Measurements from ENCODE around the gene TMEM263. TPM values are rescaled to one million over a fixed set of nuclear protein-coding genes. Genes with fewer than 3 reads are reported as not detected.

TMEM263 gene
- total and polyA plus RNA-seq, 2 of the 13 experiments (the other 11 are each of a cell fraction or from before 2014, with no cell fraction given) = 25.9 to 58.6 TPM

GRCh38 chr12:106954462-106955376 lies 988 bp upstream of the TMEM263 start (continued):
- TF ChIP-seq ZNF460 (CRISPR knock-in tag; IDR thresholded peaks at IDR 0.05; ENCODE audit: borderline replicate concordance) (no peak), MIER2 (CRISPR knock-in tag; IDR thresholded peaks at IDR 0.05) (0 out of 2 replicates have a peak, but pooled peaks have one; percentile 13), ZNF232 (CRISPR knock-in tag; IDR thresholded peaks at IDR 0.05; ENCODE audit: borderline replicate concordance) (peak; percentile 71; the same call in 1 of the 2 replicates), ZNF20 (CRISPR knock-in tag; IDR thresholded peaks at IDR 0.05) (peak; percentile 80; the same call in 1 of the 2 replicates), ZNF501 (CRISPR knock-in tag; IDR thresholded peaks at IDR 0.05) (peak; percentile 4; the same call in 1 of the 2 replicates), ELK4 (CRISPR knock-in tag; IDR thresholded peaks at IDR 0.05; ENCODE audit: borderline replicate concordance) (no peak), ZBTB38 (CRISPR knock-in tag; IDR thresholded peaks at IDR 0.05) (peak; percentile 99), SETDB1 (CRISPR knock-in tag; IDR thresholded peaks at IDR 0.05; ENCODE audit: borderline replicate concordance) (0 out of 2 replicates have a peak, but pooled peaks have one; percentile 22), ZNF562 (CRISPR knock-in tag; IDR thresholded peaks at IDR 0.05; ENCODE audit: borderline replicate concordance) (0 out of 2 replicates have a peak, but pooled peaks have one; percentile 38), MAFK (conservative IDR thresholded peaks at IDR 0.05 in 1 of 2, IDR thresholded peaks at IDR 0.05 in 1 of 2; ENCODE audit: low read length in 2 of 2) (0 out of 4 replicates have a peak, but pooled peaks of 1 of the 2 experiments have one; percentile 13), CREB1 (IDR thresholded peaks at IDR 0.05) (no peak), CREB1 (CRISPR knock-in tag; IDR thresholded peaks at IDR 0.05) (peak; percentile 52; the same call in 1 of the 2 replicates), ZNF225 (CRISPR knock-in tag; IDR thresholded peaks at IDR 0.05) (0 out of 2 replicates have a peak, but pooled peaks have one; percentile 21), ZNF121 (CRISPR knock-in tag; IDR thresholded peaks at IDR 0.05) (0 out of 2 replicates have a peak, but pooled peaks have one; percentile 18), HNF1B (CRISPR knock-in tag; IDR thresholded peaks at IDR 0.05) (no peak)
- TF ChIP-seq, protein P1, sequence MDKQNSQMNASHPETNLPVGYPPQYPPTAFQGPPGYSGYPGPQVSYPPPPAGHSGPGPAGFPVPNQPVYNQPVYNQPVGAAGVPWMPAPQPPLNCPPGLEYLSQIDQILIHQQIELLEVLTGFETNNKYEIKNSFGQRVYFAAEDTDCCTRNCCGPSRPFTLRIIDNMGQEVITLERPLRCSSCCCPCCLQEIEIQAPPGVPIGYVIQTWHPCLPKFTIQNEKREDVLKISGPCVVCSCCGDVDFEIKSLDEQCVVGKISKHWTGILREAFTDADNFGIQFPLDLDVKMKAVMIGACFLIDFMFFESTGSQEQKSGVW (CRISPR knock-in tag; IDR thresholded peaks at IDR 0.05; ENCODE audit: borderline replicate concordance) = no peak
- TF ChIP-seq, protein P2, sequence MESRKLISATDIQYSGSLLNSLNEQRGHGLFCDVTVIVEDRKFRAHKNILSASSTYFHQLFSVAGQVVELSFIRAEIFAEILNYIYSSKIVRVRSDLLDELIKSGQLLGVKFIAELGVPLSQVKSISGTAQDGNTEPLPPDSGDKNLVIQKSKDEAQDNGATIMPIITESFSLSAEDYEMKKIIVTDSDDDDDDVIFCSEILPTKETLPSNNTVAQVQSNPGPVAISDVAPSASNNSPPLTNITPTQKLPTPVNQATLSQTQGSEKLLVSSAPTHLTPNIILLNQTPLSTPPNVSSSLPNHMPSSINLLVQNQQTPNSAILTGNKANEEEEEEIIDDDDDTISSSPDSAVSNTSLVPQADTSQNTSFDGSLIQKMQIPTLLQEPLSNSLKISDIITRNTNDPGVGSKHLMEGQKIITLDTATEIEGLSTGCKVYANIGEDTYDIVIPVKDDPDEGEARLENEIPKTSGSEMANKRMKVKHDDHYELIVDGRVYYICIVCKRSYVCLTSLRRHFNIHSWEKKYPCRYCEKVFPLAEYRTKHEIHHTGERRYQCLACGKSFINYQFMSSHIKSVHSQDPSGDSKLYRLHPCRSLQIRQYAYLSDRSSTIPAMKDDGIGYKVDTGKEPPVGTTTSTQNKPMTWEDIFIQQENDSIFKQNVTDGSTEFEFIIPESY (CRISPR knock-in tag; IDR thresholded peaks at IDR 0.05) = peak; percentile 82
- TF ChIP-seq, protein P3, sequence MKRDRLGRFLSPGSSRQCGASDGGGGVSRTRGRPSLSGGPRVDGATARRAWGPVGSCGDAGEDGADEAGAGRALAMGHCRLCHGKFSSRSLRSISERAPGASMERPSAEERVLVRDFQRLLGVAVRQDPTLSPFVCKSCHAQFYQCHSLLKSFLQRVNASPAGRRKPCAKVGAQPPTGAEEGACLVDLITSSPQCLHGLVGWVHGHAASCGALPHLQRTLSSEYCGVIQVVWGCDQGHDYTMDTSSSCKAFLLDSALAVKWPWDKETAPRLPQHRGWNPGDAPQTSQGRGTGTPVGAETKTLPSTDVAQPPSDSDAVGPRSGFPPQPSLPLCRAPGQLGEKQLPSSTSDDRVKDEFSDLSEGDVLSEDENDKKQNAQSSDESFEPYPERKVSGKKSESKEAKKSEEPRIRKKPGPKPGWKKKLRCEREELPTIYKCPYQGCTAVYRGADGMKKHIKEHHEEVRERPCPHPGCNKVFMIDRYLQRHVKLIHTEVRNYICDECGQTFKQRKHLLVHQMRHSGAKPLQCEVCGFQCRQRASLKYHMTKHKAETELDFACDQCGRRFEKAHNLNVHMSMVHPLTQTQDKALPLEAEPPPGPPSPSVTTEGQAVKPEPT (CRISPR knock-in tag; IDR thresholded peaks at IDR 0.05; ENCODE audit: low read depth) = no peak
